Limb (tissue), 2 donors: Measurements from ENCODE around the gene OR2T34.
"Not testable (repeated sequence)": the region's sequence is repeated elsewhere in the genome, so short reads cannot be mapped to it uniquely, and the experiment has no call there.

Experiments used
- DNase-seq, 2 donors: peaks; one replicate each; pipeline ENCODE4 v3.0.0-alpha.2; 2016; ENCODE audit errors: extremely low spot score in 2 of 2

OR2T34 gene

DNA sequence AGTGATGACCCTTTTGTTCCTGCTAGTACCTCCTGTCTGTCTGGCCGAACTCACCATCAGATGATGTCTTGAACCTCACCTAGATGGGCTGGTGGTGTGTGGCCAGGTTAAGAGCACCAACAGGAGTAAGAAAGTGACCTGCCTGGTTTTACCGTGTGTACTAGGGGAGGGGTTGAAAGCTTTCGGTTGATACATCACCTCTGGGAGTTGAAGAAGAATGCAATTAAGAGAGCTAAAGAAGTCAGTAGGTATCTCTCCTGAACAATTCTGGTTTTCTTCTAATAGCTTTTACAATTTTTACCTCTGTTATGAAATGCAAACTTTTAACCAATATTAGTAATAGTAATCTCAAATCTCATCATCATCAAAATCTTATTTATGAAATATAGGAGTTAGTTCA, 11.9 kb downstream of the OR2T34 start, which contains the start of gene OR2T29:
OR2T29 (minus strand) TSS at position 101 of the 400 bp plus-strand sequence. CDS start 3,281 bp downstream, outside the sequence.
- not testable (repeated sequence) for DNase-seq

- DNase-seq = not testable (repeated sequence)
These were observed 23.5 kb downstream of the OR2T34 start for GRCh38 chr1:248551027-248551426.

DNA sequence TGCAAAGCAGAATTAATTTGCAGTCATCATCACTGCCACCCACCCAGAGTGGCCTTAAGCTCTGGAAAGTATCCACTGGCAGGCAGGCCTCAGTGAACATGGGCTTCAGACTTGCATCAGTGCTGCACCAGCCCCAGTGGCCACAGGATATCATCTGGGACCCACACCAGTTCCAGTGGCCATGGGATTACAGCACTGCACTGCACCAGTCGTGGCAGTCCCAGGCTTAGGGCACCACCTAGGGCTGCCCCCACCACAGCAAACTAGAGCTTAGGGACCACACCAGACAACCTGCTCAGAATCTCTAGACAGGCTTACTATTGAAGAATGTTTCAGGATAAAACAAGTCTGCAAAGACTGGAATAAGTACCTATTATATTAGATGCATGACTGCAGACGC, 27.2 kb downstream of the OR2T34 start:
- not testable (repeated sequence) for DNase-seq

- DNase-seq = not testable (repeated sequence)
These were observed 37.1 kb downstream of the OR2T34 start for GRCh38 chr1:248537449-248537848.
